Left renal pelvis (tissue), 4 donors: ENCODE data around the gene KREMEN2. TPM values are rescaled to one million over a fixed set of nuclear protein-coding genes. Genes with fewer than 3 reads are reported as not detected.
"Not testable (repeated sequence)": the region's sequence is repeated elsewhere in the genome, so short reads cannot be mapped to it uniquely, and the experiment has no call there.

Experiments
- DNase-seq, 4 donors: peaks; one replicate each; pipeline ENCODE4 v3.0.0-alpha.2; 2013; ENCODE audit warnings: low read depth in 4 of 4, low spot score in 3 of 4
- polyA plus RNA-seq, 4 donors: library from polyadenylated mRNA; unstranded; fragments of 120-200 nt; gene quantifications; one replicate each; pipeline ENCODE4 v1.2.1, GENCODE V29; 2013; ENCODE audit not compliant: insufficient read length in 4 of 4

KREMEN2 gene
- polyA plus RNA-seq, 4 donors = 1.4 to 2.2 (median 1.4) TPM; not detected in 1

- DNase-seq = no peak
Measured at GRCh38 chr16:2938206-2938605, 25.9 kb upstream of the KREMEN2 start.

- DNase-seq = no peak
Measured at GRCh38 chr16:2939968-2940367, 24.1 kb upstream of the KREMEN2 start.

DNA sequence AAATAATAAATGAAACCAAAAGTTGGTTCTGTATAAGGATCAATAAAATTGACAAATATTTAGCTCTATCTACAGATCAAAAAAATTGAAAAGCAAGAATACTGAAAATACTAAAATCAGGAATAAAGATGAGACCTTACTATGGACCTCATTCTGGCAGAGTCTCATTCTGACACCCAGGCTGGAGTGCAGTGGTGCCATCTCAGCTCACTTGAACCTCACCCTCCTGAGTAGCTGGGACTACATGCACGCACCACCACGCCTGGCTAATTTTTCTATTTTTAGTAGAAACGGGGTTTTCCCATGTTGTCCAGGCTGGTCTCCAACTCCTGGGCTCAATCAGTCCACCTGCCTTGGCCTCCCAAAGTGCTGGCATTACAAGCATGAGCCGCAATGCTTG, 22.0 kb upstream of the KREMEN2 start:
- no peak for DNase-seq

DNA sequence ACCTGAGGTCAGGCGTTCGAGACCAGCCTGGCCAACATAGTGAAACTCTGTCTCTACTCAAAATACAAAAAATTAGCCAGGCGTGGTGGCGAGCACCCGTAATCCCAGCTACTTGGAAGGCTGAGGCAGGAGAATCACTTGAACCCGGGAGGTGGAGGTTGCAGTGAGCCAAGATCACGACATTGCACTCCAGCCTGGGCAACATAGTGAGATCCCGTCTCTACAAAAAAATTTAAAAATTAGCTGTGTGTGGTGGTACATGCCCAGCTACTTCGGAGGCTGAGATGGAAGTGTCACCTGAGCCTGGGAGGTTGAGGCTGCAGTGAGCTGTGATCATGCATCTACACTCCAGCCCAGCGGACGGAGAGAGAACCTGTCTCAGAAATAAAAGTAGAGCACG, 20.4 kb upstream of the KREMEN2 start:
- not testable (repeated sequence) for DNase-seq

DNA sequence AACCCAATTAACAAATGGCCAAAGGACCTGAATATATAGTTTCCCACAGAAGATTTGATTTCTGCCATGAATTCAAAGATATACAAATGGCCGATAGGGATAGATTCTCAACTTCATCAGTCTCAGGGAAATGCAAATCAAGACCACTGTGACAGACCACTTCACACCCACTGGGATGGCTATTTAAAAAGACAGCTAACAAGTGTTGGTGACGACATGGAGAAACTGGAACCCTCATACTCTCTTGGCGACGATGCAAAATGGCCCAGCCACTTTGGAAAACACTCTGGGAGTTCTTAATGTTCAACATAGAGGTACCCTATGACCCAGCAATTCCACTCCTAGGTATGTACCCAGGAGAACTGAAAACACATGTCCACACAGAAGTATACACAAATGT, 17.4 kb upstream of the KREMEN2 start:
- DNase-seq = no peak

DNA sequence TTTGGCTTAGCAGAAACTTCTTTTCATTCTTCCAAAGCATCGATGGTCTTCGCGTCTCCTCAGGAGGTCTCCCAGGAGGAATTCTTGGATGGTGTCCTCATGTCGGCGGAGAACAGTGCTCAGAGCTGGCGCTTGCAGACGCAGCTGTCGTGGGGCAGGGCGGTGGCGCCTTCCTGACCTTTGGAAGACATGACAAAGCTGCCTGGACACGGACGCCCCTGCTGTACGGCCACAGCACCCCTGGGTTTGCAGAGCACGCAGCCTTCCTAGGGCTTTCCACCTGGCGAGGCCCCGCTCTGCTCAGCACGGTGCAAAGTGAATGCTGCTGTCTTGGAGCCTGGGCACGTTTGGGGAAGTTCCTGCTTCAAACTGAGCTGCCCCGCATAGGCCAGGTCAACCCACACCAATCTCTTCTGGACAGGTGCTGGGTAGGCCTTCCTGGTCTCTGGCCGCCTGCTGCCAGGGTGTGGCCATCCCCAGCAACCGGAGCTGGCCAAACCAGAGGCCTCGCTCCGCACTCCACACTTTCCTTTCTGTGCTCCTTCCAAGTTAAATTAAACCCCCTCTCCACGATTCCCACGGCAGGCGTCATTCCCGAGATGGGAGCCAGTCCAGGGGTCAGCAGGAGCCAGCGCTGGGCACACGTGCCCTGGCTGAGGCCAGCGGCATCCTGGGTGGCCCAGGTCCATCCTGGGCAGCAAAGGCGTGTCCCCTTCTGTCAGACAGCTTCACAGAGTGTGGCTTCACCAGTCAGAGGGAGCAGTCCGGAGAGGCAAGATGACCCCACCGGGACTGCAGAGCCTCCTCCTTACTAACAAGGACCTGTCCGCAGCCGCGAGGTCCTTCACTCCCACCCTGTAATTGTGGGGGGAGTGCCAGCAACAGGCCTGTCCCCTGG, 15.0 kb upstream of the KREMEN2 start:
- no peak for DNase-seq

DNA sequence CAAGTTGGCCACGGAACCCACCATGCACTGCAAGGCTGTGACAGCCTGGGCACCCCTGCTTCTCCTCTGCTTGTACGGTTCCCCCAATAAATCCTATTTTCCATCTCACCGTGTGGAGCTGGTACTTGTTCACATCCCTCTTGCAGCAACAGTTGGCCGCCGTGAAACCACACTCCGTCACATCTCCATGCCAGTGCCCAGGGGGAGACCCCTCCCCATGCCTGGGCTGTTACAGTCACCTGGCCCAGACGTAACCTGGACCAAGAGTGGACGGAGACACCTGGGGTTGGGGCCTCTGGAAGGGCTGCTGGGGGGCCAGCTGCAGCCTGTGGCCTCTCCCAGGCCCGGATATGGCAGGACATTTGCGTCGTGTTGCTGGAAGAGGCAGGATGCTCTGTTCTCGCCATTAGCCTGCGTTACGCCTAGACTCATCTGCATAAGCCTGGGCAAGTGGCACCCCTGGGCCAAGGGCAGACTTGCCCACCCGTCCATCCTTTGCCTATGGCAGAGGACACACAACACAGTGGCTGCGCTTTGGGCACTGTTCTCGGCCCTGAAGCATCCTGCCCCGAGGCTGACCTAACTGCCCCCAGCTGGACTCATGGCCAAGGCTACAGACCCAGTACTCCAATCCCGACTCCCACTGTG, 14.2 kb upstream of the KREMEN2 start:
- DNase-seq = no peak

- DNase-seq = no peak
Measured at GRCh38 chr16:2950353-2950724, 13.7 kb upstream of the KREMEN2 start.

GRCh38 chr16:2950773-2951172, 13.3 kb upstream of the KREMEN2 start:
- DNase-seq = no peak

DNA sequence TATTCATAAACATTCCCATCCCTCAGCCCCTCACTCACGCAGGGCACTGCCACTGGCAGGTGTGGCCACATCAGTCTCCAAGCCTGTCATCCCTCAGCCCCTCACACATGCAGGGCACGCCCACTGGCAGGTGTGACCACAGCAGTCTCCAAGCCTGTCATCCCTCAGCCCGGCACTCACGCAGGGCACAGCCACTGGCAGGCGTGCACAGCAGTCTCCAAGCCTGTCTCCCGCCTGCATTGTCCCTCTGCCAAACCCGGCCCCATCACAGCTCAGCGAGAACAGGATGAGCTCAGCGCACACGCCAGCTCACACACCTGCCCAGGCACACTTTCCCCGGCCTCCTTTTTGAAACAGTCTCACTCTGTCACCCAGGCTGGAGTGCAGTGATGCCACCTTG, 11.4 kb upstream of the KREMEN2 start:
- no peak for DNase-seq

DNA sequence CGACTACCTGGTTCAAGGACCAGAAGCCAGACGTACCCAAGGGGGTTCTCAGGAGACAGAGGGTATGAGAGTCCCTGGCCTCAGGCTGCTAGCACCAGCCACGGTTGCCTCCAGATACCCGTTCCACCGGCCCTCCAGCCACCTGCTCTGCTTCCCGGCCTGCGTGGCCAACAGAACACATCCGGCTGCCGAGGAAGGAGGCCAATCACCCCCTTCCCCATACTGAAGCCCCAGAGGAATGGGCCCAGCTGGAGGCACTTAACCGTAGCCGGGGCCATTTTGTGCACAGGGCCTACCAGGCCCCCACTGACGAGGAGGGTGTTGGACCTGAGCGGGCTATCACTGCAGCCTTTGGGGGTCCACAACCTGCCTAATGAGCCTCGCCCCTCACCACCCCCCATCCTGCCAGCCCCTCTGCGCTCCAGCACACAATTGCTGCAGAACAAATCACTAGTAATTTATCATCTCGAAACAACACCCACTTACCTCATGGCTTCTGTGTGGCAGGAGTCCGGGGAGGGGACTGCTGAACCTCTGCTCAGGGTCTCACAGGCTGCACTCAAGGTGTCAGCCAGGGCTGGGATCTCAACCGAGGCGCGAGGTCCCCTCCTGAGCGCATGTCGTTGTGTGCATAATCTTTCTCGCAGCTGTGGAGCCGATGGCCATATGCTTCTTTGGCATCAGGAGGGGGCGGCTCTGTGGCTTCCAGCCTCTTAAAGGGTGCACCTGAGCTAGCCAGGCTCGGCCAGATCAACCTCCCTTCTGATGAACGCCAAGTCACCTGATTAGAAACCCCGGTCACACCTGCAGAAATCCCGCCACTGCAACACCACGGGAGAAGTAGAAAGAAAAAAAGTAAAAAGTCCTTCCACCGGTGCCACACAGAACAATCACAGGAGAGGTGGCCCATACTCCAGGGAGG, 10.1 kb upstream of the KREMEN2 start:
- DNase-seq = no peak

DNA sequence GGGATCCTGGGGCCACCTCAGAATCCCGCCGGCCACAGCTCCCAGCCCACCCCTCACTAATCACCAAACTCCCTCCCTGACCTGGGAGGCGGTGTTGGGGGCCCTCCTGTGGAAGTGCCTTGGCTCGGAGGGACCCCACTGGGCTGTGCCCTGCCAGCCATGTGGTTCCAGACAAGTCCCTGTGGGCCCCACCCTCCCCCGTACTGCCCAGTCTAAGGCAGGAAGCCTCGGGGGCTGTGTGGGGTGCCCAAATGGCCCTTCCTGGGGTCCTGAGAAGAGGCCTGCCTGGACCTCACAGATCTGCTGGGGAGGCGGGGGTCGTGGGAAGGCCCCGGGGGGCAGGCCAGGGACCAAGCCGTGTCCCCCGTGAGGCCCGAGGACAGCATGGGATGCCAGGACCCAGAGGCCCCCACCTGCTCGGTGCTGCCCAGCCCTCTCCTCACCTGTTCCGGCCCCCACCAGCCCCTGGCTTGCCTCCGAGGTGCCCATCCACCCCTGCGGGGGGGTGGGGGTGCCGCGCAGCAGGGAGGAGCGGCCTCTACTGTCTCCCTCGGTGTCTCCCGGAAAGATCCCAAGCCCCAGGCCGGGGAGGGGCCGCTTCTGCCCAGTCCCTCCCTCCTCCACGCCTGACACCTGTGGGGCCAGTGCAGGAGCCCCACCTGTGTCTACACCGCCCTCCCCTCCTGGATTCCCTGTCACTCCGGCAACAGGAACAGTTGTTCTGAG, 9.3 kb upstream of the KREMEN2 start:
- DNase-seq = no peak

- DNase-seq = no peak
Measured at GRCh38 chr16:2955438-2955778, 8.7 kb upstream of the KREMEN2 start.

- no peak for DNase-seq
Measured at GRCh38 chr16:2955779-2956578, 8.1 kb upstream of the KREMEN2 start.

DNA sequence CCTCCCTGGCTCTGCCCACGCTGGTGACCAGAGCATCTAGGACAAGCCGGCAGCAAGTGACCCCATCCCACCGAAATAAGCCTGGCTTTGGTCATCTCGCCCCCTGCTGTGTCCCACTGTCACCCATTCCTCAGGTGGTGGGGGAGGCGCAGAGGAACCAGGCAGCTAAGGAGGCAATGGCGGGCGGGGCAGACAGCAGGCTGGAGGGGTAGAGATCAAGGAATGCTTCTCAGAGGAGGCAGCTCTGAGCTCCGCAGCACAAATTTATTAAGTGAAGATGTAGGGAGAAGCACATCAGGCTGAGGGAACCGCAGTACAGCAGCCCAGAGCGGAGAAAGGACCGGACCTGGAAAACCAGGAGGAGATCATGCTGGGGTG, 7.5 kb upstream of the KREMEN2 start:
- DNase-seq = no peak

- DNase-seq = no peak
Measured at GRCh38 chr16:2959206-2959605, 4.9 kb upstream of the KREMEN2 start.

GRCh38 chr16:2960183-2961010, 3.7 kb upstream of the KREMEN2 start:
- no peak for DNase-seq

GRCh38 chr16:2962334-2963073, 1.6 kb upstream of the KREMEN2 start:
- DNase-seq = no peak
